Measurements from ENCODE around the gene RHBDL2. TPM values are rescaled to one million over a fixed set of nuclear protein-coding genes. Genes with fewer than 3 reads are reported as not detected.
A peak's percentile ranks its signal among the peaks of the same experiment; 100 is the strongest.

RHBDL2 gene
- total RNA-seq, 3 donors from 2014 or later (not counting 1 experiment from before 2014, with no cell fraction given), result not detected

DNA sequence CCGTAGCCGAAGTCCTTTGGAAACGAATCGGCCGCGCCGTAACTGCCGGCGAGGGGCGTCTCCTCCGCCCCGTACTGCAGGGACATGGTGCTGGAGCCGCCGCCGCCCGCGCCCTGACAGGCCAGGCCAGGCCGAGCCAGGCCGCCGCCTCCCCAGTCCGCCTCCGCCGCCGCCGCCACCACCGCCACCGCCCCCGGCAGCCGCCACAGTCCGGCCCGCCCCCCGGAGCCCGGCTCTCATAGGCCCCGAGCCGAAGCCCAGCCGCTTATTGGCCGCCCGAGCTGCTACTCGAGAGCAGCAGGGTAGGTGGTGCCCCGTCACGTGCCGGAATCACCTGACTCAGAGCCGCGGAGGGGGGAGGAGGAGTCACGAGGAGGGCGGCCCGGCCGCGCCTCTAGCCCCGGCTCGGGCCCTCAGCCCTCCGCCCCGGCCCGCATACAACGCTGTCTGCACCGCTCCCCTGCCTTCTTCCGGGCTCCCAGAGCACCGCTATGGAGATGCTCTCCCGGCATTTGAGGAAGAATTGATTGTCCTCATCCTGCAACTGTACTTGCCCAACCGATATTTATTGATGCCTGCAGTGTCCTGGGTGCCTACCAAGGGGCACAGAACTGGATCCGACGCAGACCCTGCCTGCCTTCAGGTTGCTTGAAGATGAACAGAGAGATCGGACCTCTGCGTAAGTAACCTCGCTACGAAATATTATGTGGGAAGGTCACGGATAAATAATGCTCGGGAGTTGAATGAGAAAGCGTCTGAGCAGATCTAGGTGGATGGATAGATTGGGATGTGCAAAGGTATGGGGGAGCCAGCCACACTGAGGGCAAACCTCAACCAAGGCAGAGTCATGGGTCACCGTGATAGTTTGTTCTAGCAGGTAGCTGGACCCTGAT is 81.8 kb downstream of the RHBDL2 start, which contains the start of gene RRAGC:
Gene RRAGC (minus strand): TSS at position 212 of the 893 bp plus-strand sequence. CDS start 126 bp downstream, at position 86.
- H3K27me3 ChIP-seq (ENCODE audit: control insufficient read depth, insufficient read depth, low read length), result no peaks in the 10 kb centered on the region
- under 1% methylated on average over 70 of the region's 70 CpGs for WGBS (ENCODE audit: insufficient coverage)
- no peaks in the 10 kb centered on the region for H3K9me3 Mint-ChIP-seq
- no peaks in the 10 kb centered on the region for H3K36me3 Mint-ChIP-seq
- H3K4me1 Mint-ChIP-seq, result peaks cover 25 to 41% of the 10 kb centered on the region in 2 donors
- H3K4me3 Mint-ChIP-seq, result peak within 1 kb of the TSS; percentile 94
- ATAC-seq (peak; percentile 95 to 99 (median 97)), DNase-seq (peak; percentile 97 to 98)
- intact Hi-C loops (cut with micrococcal nuclease), result loop anchor here (1.0 to 2.0 kb wide), 2 partner anchors 13 to 167 kb away; partner anchors contain the start of genes MYCBP and NDUFS5
- H3K36me3 ChIP-seq (ENCODE audit: control insufficient read depth, insufficient read depth, low read length), result peaks cover 20% of the 10 kb centered on the region
- H3K9me3 ChIP-seq (ENCODE audit: control insufficient read depth, insufficient read depth, low read length), result no peaks in the 10 kb centered on the region
- peak within 1 kb of the TSS; percentile 83 to 88 for H3K27ac Mint-ChIP-seq
- peak within 1 kb of the TSS; percentile 77 for H3K4me3 ChIP-seq (ENCODE audit: low read length)
- peak within 1 kb of the TSS; percentile 62 for H3K27ac ChIP-seq (ENCODE audit: low read length)
- no peak for TF ChIP-seq CTCF (IDR thresholded peaks at IDR 0.05)
- H3K4me1 ChIP-seq (ENCODE audit: control insufficient read depth, insufficient read depth, low read length), result peaks cover 27% of the 10 kb centered on the region
- no peaks in the 10 kb centered on the region for H3K27me3 Mint-ChIP-seq (ENCODE audit: low read depth in 2 of 2)

- peak overlapping the region; percentile 83 to 88 for H3K27ac Mint-ChIP-seq
- peak overlapping the region; percentile 94 for H3K4me3 Mint-ChIP-seq
- Histone ChIP-seq H3K9me3 (ENCODE audit: control insufficient read depth, insufficient read depth, low read length) (no peaks in the 10 kb centered on the region), H3K4me3 (ENCODE audit: low read length) (peak overlapping the region; percentile 77), H3K36me3 (ENCODE audit: control insufficient read depth, insufficient read depth, low read length) (peaks cover 23% of the 10 kb centered on the region), H3K27ac (ENCODE audit: low read length) (peak overlapping the region; percentile 62), H3K27me3 (ENCODE audit: control insufficient read depth, insufficient read depth, low read length) (no peaks in the 10 kb centered on the region), H3K4me1 (ENCODE audit: control insufficient read depth, insufficient read depth, low read length) (peaks cover 27% of the 10 kb centered on the region)
- no peaks in the 10 kb centered on the region for H3K27me3 Mint-ChIP-seq (ENCODE audit: low read depth in 2 of 2)
- no peaks in the 10 kb centered on the region for H3K9me3 Mint-ChIP-seq
- TF ChIP-seq CTCF (IDR thresholded peaks at IDR 0.05), result no peak
- ATAC-seq (peak; percentile 6 to 12 (median 9)), DNase-seq (peak in 1 of 2 donors; percentile 60)
- no peaks in the 10 kb centered on the region for H3K36me3 Mint-ChIP-seq
- intact Hi-C loops (cut with micrococcal nuclease), result loop anchor here (1.0 to 2.0 kb wide), 2 partner anchors 14 to 168 kb away; partner anchors contain the start of genes MYCBP and NDUFS5
- 1% methylated on average over 51 of the region's 51 CpGs for WGBS (ENCODE audit: insufficient coverage)
- H3K4me1 Mint-ChIP-seq, result peaks cover 25 to 40% of the 10 kb centered on the region in 2 donors
Measured at GRCh38 chr1:38858833-38859560, 82.6 kb downstream of the RHBDL2 start.

DNA sequence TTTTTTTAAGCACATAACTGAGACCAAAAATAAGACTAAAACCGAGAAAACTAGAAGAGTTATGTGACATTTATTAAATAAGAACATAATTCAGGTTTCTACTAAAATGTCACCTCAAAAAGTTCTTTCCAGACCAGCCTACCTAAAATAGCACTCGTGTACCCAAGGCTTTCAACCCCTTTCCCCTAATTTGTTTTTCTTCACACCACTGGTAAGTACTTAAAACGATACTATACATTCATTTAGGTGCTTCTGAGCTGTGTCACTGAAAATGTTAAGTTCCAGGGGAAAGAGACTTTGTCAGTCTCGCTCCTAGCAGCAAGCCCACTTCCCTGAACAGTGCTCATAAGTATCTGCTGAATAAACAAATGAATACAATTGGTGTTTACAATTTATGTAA is 88.8 kb downstream of the RHBDL2 start:
- Histone ChIP-seq H3K27me3 (ENCODE audit: control insufficient read depth, insufficient read depth, low read length) (no peaks in the 10 kb centered on the region), H3K27ac (ENCODE audit: low read length) (no peak overlapping the region), H3K36me3 (ENCODE audit: control insufficient read depth, insufficient read depth, low read length) (peaks cover 44% of the 10 kb centered on the region), H3K9me3 (ENCODE audit: control insufficient read depth, insufficient read depth, low read length) (no peaks in the 10 kb centered on the region), H3K4me3 (ENCODE audit: low read length) (no peak overlapping the region), H3K4me1 (ENCODE audit: control insufficient read depth, insufficient read depth, low read length) (peaks cover 5% of the 10 kb centered on the region)
- no peak for TF ChIP-seq CTCF (IDR thresholded peaks at IDR 0.05)
- ATAC-seq, result no peak
- WGBS (ENCODE audit: insufficient coverage), result 70% methylated on average over 2 of the region's 4 CpGs
- no peaks in the 10 kb centered on the region for H3K27me3 Mint-ChIP-seq (ENCODE audit: low read depth in 2 of 2)
- DNase-seq, result no peak
- H3K4me1 Mint-ChIP-seq, result peaks cover 5 to 7% of the 10 kb centered on the region in 2 donors
- no peaks in the 10 kb centered on the region for H3K9me3 Mint-ChIP-seq
- H3K4me3 Mint-ChIP-seq, result no peak overlapping the region
- H3K36me3 Mint-ChIP-seq, result peaks cover 13% of the 10 kb centered on the region
- no peak overlapping the region for H3K27ac Mint-ChIP-seq
- intact Hi-C loops (cut with micrococcal nuclease), result no loop called here
